Measurements from ENCODE around the gene EHF. TPM values are rescaled to one million over a fixed set of nuclear protein-coding genes. Genes with fewer than 3 reads are reported as not detected.

The EHF gene
- total and polyA plus RNA-seq, 2 of the 13 experiments (the other 11 are each of a cell fraction or from before 2014, with no cell fraction given): 0.04 to 0.46 TPM

- TF ChIP-seq ZBTB21 (CRISPR knock-in tag; IDR thresholded peaks at IDR 0.05): no peak
- TF ChIP-seq ZNF577 (CRISPR knock-in tag; IDR thresholded peaks at IDR 0.05; ENCODE audit: borderline replicate concordance, low read depth): no peak
- TF ChIP-seq, protein P1, sequence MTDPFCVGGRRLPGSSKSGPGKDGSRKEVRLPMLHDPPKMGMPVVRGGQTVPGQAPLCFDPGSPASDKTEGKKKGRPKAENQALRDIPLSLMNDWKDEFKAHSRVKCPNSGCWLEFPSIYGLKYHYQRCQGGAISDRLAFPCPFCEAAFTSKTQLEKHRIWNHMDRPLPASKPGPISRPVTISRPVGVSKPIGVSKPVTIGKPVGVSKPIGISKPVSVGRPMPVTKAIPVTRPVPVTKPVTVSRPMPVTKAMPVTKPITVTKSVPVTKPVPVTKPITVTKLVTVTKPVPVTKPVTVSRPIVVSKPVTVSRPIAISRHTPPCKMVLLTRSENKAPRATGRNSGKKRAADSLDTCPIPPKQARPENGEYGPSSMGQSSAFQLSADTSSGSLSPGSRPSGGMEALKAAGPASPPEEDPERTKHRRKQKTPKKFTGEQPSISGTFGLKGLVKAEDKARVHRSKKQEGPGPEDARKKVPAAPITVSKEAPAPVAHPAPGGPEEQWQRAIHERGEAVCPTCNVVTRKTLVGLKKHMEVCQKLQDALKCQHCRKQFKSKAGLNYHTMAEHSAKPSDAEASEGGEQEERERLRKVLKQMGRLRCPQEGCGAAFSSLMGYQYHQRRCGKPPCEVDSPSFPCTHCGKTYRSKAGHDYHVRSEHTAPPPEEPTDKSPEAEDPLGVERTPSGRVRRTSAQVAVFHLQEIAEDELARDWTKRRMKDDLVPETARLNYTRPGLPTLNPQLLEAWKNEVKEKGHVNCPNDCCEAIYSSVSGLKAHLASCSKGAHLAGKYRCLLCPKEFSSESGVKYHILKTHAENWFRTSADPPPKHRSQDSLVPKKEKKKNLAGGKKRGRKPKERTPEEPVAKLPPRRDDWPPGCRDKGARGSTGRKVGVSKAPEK (CRISPR knock-in tag; IDR thresholded peaks at IDR 0.05; ENCODE audit: borderline replicate concordance): no peak
- TF ChIP-seq GPBP1L1 (CRISPR knock-in tag; IDR thresholded peaks at IDR 0.05): no peak
- TF ChIP-seq, protein P2, sequence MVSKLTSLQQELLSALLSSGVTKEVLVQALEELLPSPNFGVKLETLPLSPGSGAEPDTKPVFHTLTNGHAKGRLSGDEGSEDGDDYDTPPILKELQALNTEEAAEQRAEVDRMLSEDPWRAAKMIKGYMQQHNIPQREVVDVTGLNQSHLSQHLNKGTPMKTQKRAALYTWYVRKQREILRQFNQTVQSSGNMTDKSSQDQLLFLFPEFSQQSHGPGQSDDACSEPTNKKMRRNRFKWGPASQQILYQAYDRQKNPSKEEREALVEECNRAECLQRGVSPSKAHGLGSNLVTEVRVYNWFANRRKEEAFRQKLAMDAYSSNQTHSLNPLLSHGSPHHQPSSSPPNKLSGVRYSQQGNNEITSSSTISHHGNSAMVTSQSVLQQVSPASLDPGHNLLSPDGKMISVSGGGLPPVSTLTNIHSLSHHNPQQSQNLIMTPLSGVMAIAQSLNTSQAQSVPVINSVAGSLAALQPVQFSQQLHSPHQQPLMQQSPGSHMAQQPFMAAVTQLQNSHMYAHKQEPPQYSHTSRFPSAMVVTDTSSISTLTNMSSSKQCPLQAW (CRISPR knock-in tag; IDR thresholded peaks at IDR 0.05): peak; percentile 91
- no peak for TF ChIP-seq MBNL3 (CRISPR knock-in tag; conservative IDR thresholded peaks at IDR 0.05)
- TF ChIP-seq, protein P3, sequence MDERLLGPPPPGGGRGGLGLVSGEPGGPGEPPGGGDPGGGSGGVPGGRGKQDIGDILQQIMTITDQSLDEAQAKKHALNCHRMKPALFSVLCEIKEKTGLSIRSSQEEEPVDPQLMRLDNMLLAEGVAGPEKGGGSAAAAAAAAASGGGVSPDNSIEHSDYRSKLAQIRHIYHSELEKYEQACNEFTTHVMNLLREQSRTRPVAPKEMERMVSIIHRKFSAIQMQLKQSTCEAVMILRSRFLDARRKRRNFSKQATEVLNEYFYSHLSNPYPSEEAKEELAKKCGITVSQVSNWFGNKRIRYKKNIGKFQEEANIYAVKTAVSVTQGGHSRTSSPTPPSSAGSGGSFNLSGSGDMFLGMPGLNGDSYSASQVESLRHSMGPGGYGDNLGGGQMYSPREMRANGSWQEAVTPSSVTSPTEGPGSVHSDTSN (CRISPR knock-in tag; IDR thresholded peaks at IDR 0.05): no peak
- TF ChIP-seq HNF4A (CRISPR knock-in tag; IDR thresholded peaks at IDR 0.05): peak; percentile 65
- TF ChIP-seq ZFP82 (CRISPR knock-in tag; IDR thresholded peaks at IDR 0.05; ENCODE audit: borderline replicate concordance): no peak
- TF ChIP-seq, protein P4, sequence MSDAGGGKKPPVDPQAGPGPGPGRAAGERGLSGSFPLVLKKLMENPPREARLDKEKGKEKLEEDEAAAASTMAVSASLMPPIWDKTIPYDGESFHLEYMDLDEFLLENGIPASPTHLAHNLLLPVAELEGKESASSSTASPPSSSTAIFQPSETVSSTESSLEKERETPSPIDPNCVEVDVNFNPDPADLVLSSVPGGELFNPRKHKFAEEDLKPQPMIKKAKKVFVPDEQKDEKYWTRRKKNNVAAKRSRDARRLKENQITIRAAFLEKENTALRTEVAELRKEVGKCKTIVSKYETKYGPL (CRISPR knock-in tag; IDR thresholded peaks at IDR 0.05): no peak
- no peak for TF ChIP-seq ZSCAN30 (CRISPR knock-in tag; IDR thresholded peaks at IDR 0.05)
- peak; percentile 46; the same call in 1 of the 2 replicates for TF ChIP-seq ZFP91 (CRISPR knock-in tag; IDR thresholded peaks at IDR 0.05; ENCODE audit: borderline replicate concordance)
- no peak for TF ChIP-seq THYN1 (CRISPR knock-in tag; IDR thresholded peaks at IDR 0.05; ENCODE audit: borderline replicate concordance, low read depth)
These were observed 19.4 kb downstream of the EHF start (continued) for GRCh38 chr11:34640050-34640923.

Data from HepG2 (cell line).